ENCODE results near the gene RXRB.

RXRB gene

GRCh38 chr6:33164665-33165373 is 35.6 kb downstream of the RXRB start:
- Histone ChIP-seq H3K4me1 (peaks cover 37% of the 10 kb centered on the region), H3K9ac (no peak overlapping the region), H3K4me2 (no peak overlapping the region), H3K36me3 (no peaks in the 10 kb centered on the region), H3K27ac (no peak overlapping the region), H3K4me3 (no peak overlapping the region), H3K9me3 (no peaks in the 10 kb centered on the region), H3K27me3 (no peaks in the 10 kb centered on the region), H4K20me1 (no peaks in the 10 kb centered on the region)
- TF ChIP-seq Cebpa-rat (IDR thresholded peaks at IDR 0.05): no peak

- H3K9me3 ChIP-seq: no peaks in the 10 kb centered on the region
- peaks cover 31% of the 10 kb centered on the region for H3K4me1 ChIP-seq
- H3K27ac ChIP-seq: no peak overlapping the region
- no peak overlapping the region for H3K4me3 ChIP-seq
- H3K4me2 ChIP-seq: no peak overlapping the region
- no peak overlapping the region for H3K9ac ChIP-seq
- no peaks in the 10 kb centered on the region for H4K20me1 ChIP-seq
- no peaks in the 10 kb centered on the region for H3K36me3 ChIP-seq
- H3K27me3 ChIP-seq: no peaks in the 10 kb centered on the region
- TF ChIP-seq Cebpa-rat (IDR thresholded peaks at IDR 0.05): no peak
Observed at GRCh38 chr6:33164176-33164575, 36.3 kb downstream of the RXRB start.

GRCh38 chr6:33163540-33163939 is 36.9 kb downstream of the RXRB start:
- Histone ChIP-seq H3K9ac (no peak overlapping the region), H3K4me1 (peaks cover 31% of the 10 kb centered on the region), H4K20me1 (no peaks in the 10 kb centered on the region), H3K27ac (no peak overlapping the region), H3K36me3 (no peaks in the 10 kb centered on the region), H3K9me3 (no peaks in the 10 kb centered on the region), H3K4me2 (no peak overlapping the region), H3K4me3 (no peak overlapping the region), H3K27me3 (no peaks in the 10 kb centered on the region)
- no peak for TF ChIP-seq Cebpa-rat (IDR thresholded peaks at IDR 0.05)

GRCh38 chr6:33161354-33162331 is 38.8 kb downstream of the RXRB start:
- Histone ChIP-seq H3K4me3 (peak overlapping the region; percentile 64), H4K20me1 (no peaks in the 10 kb centered on the region), H3K9ac (peak overlapping the region; percentile 78), H3K27ac (peak overlapping the region; percentile 78), H3K4me1 (peaks cover 19% of the 10 kb centered on the region), H3K27me3 (no peaks in the 10 kb centered on the region), H3K9me3 (no peaks in the 10 kb centered on the region), H3K4me2 (peak overlapping the region; percentile 91), H3K36me3 (no peaks in the 10 kb centered on the region)
- no peak for TF ChIP-seq Cebpa-rat (IDR thresholded peaks at IDR 0.05)

GRCh38 chr6:33160728-33161344 is 39.6 kb downstream of the RXRB start:
- Histone ChIP-seq H3K4me3 (no peak overlapping the region), H3K27me3 (no peaks in the 10 kb centered on the region), H4K20me1 (no peaks in the 10 kb centered on the region), H3K9ac (no peak overlapping the region), H3K27ac (no peak overlapping the region), H3K4me2 (peak overlapping the region; percentile 91), H3K36me3 (no peaks in the 10 kb centered on the region), H3K9me3 (no peaks in the 10 kb centered on the region), H3K4me1 (peaks cover 19% of the 10 kb centered on the region)
- TF ChIP-seq Cebpa-rat (IDR thresholded peaks at IDR 0.05): no peak

- no peaks in the 10 kb centered on the region for H3K27me3 ChIP-seq
- no peaks in the 10 kb centered on the region for H3K9me3 ChIP-seq
- no peaks in the 10 kb centered on the region for H4K20me1 ChIP-seq
- H3K4me2 ChIP-seq: 0 out of 2 replicates have a peak overlapping the region, but pooled peaks have one; percentile 91
- no peaks in the 10 kb centered on the region for H3K36me3 ChIP-seq
- no peak overlapping the region for H3K4me3 ChIP-seq
- peaks cover 19% of the 10 kb centered on the region for H3K4me1 ChIP-seq
- TF ChIP-seq Cebpa-rat (IDR thresholded peaks at IDR 0.05): no peak
- H3K27ac ChIP-seq: no peak overlapping the region
- H3K9ac ChIP-seq: no peak overlapping the region
Observed at GRCh38 chr6:33160096-33160495, 40.4 kb downstream of the RXRB start.

- H4K20me1 ChIP-seq: no peaks in the 10 kb centered on the region
- H3K4me1 ChIP-seq: peaks cover 11% of the 10 kb centered on the region
- no peak overlapping the region for H3K27ac ChIP-seq
- no peak overlapping the region for H3K9ac ChIP-seq
- no peak overlapping the region for H3K4me2 ChIP-seq
- H3K4me3 ChIP-seq: no peak overlapping the region
- peaks cover 14% of the 10 kb centered on the region for H3K9me3 ChIP-seq
- TF ChIP-seq Cebpa-rat (IDR thresholded peaks at IDR 0.05): no peak
- no peaks in the 10 kb centered on the region for H3K36me3 ChIP-seq
- H3K27me3 ChIP-seq: no peaks in the 10 kb centered on the region
Observed at GRCh38 chr6:33156964-33157363, 43.5 kb downstream of the RXRB start.

GRCh38 chr6:33156561-33156960 is 43.9 kb downstream of the RXRB start:
- peaks cover 7% of the 10 kb centered on the region for H3K4me1 ChIP-seq
- no peak overlapping the region for H3K9ac ChIP-seq
- H3K27ac ChIP-seq: no peak overlapping the region
- no peaks in the 10 kb centered on the region for H4K20me1 ChIP-seq
- peaks cover 18% of the 10 kb centered on the region for H3K9me3 ChIP-seq
- H3K27me3 ChIP-seq: no peaks in the 10 kb centered on the region
- no peak overlapping the region for H3K4me2 ChIP-seq
- H3K4me3 ChIP-seq: no peak overlapping the region
- no peak for TF ChIP-seq Cebpa-rat (IDR thresholded peaks at IDR 0.05)
- H3K36me3 ChIP-seq: no peaks in the 10 kb centered on the region

GRCh38 chr6:33154349-33154748 is 46.1 kb downstream of the RXRB start:
- TF ChIP-seq Cebpa-rat (IDR thresholded peaks at IDR 0.05): no peak
- H3K9ac ChIP-seq: no peak overlapping the region
- H3K4me2 ChIP-seq: no peak overlapping the region
- no peak overlapping the region for H3K4me3 ChIP-seq
- no peaks in the 10 kb centered on the region for H3K36me3 ChIP-seq
- H3K9me3 ChIP-seq: peaks cover 28% of the 10 kb centered on the region
- no peaks in the 10 kb centered on the region for H4K20me1 ChIP-seq
- no peaks in the 10 kb centered on the region for H3K27me3 ChIP-seq
- no peaks in the 10 kb centered on the region for H3K4me1 ChIP-seq
- H3K27ac ChIP-seq: no peak overlapping the region
